ENCODE data around the gene ATF4.

GRCh38 chr22:39511226-39511625, 9.1 kb upstream of the ATF4 start:
- no peak for TF ChIP-seq EP300 (IDR thresholded peaks at IDR 0.05; ENCODE audit: borderline replicate concordance in 1 of 2, low read depth in 2 of 2, low read length in 2 of 2)
- TF ChIP-seq CBX5 (IDR thresholded peaks at IDR 0.05; ENCODE audit: low read depth, low read length), result no peak
- TF ChIP-seq POLR2A (IDR thresholded peaks at IDR 0.05; ENCODE audit: control extremely low read depth in 1 of 2, low read depth in 2 of 2, low read length in 2 of 2), result no peak
- no peak for TF ChIP-seq EZH2 (IDR thresholded peaks at IDR 0.05; ENCODE audit: low read depth, low read length, severe bottlenecking)
- TF ChIP-seq NRF1 (IDR thresholded peaks at IDR 0.05; ENCODE audit: low read depth, low read length), result no peak
- TF ChIP-seq GABPA (IDR thresholded peaks at IDR 0.05; ENCODE audit: borderline replicate concordance, insufficient read depth, low read length), result no peak
- TF ChIP-seq, protein P1, sequence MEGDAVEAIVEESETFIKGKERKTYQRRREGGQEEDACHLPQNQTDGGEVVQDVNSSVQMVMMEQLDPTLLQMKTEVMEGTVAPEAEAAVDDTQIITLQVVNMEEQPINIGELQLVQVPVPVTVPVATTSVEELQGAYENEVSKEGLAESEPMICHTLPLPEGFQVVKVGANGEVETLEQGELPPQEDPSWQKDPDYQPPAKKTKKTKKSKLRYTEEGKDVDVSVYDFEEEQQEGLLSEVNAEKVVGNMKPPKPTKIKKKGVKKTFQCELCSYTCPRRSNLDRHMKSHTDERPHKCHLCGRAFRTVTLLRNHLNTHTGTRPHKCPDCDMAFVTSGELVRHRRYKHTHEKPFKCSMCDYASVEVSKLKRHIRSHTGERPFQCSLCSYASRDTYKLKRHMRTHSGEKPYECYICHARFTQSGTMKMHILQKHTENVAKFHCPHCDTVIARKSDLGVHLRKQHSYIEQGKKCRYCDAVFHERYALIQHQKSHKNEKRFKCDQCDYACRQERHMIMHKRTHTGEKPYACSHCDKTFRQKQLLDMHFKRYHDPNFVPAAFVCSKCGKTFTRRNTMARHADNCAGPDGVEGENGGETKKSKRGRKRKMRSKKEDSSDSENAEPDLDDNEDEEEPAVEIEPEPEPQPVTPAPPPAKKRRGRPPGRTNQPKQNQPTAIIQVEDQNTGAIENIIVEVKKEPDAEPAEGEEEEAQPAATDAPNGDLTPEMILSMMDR (IDR thresholded peaks at IDR 0.05; ENCODE audit: control extremely low read depth in 1 of 3, insufficient read depth in 1 of 3, low read depth in 1 of 3, low read length in 3 of 3), result no peak
- TF ChIP-seq RAD21 (IDR thresholded peaks at IDR 0.05 in 1 of 2, conservative IDR thresholded peaks at IDR 0.05 in 1 of 2; ENCODE audit: low read depth in 2 of 2, low read length in 2 of 2), result no peak
- TF ChIP-seq CHD1 (IDR thresholded peaks at IDR 0.05; ENCODE audit: low read depth, low read length), result no peak
- no peak for TF ChIP-seq HDAC6 (IDR thresholded peaks at IDR 0.05; ENCODE audit: low read depth, low read length)

All from H1 (cell line).